ENCODE results near the gene MXI1.
A peak's percentile ranks its signal among the peaks of the same experiment; 100 is the strongest.

The MXI1 gene

GRCh38 chr10:110215286-110216170 is 8.1 kb downstream of the MXI1 start:
- Histone ChIP-seq H3K9me3 (ENCODE audit: insufficient read depth, low read depth, low read length) (no peaks in the 10 kb centered on the region), H3K4me2 (ENCODE audit: low read depth, low read length, poor library complexity, severe bottlenecking) (peak overlapping the region; percentile 22), H3K36me3 (ENCODE audit: insufficient read depth, low read length) (no peaks in the 10 kb centered on the region), H4K20me1 (ENCODE audit: insufficient read depth, low read length, poor library complexity, severe bottlenecking) (peaks cover 11% of the 10 kb centered on the region), H3K9ac (ENCODE audit: low read depth, low read length, poor library complexity, severe bottlenecking) (no peak overlapping the region), H3K4me1 (ENCODE audit: insufficient read depth, low read length, poor library complexity, severe bottlenecking) (peaks cover 47% of the 10 kb centered on the region), H2AFZ (ENCODE audit: low read length) (no peak overlapping the region), H3K27me3 (ENCODE audit: insufficient read depth, low read length, poor library complexity, severe bottlenecking) (no peaks in the 10 kb centered on the region), H3K4me3 (ENCODE audit: low read length, poor library complexity, severe bottlenecking) (no peak overlapping the region), H3F3A (ENCODE audit: low read depth) (0 out of 2 replicates have a peak, but pooled peaks cover 3% of the 10 kb centered on the region), H3K9me2 (replicated peaks; ENCODE audit: low read depth, low read length) (no peaks in the 10 kb centered on the region), H3K79me2 (ENCODE audit: insufficient read depth, low read length) (peaks cover 24% of the 10 kb centered on the region; the same call in 1 of the 2 replicates)
- TF ChIP-seq EZH2phosphoT487 (IDR thresholded peaks at IDR 0.05; ENCODE audit: borderline replicate concordance): no peak

DNA sequence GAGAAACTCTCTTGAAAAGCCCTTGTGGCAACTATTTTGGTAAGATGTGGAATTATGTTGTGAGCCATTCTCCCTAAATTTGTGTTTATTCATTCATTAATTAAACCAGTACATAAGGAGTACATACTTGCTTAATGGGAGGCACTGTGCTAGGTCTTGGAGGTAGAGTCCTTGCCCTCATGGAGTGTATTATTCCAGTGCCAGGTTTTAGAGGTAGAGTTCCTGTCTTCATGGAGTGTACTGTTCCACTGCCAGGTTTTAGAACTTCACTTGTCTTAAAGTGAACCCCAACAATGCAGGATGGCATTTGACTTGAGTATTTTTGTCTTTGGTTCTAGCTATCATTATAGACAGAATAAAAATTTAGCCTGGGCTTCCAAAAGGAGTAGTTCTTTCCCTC is 8.8 kb downstream of the MXI1 start:
- Histone ChIP-seq H3K27me3 (ENCODE audit: insufficient read depth, low read length, poor library complexity, severe bottlenecking) (no peaks in the 10 kb centered on the region), H3K9ac (ENCODE audit: low read depth, low read length, poor library complexity, severe bottlenecking) (no peak overlapping the region), H4K20me1 (ENCODE audit: insufficient read depth, low read length, poor library complexity, severe bottlenecking) (peaks cover 11% of the 10 kb centered on the region), H3K9me3 (ENCODE audit: insufficient read depth, low read depth, low read length) (no peaks in the 10 kb centered on the region), H3K4me1 (ENCODE audit: insufficient read depth, low read length, poor library complexity, severe bottlenecking) (peaks cover 54% of the 10 kb centered on the region), H3K4me3 (ENCODE audit: low read length, poor library complexity, severe bottlenecking) (no peak overlapping the region), H3K4me2 (ENCODE audit: low read depth, low read length, poor library complexity, severe bottlenecking) (peak overlapping the region; percentile 22), H3K9me2 (replicated peaks; ENCODE audit: low read depth, low read length) (no peaks in the 10 kb centered on the region), H3F3A (ENCODE audit: low read depth) (0 out of 2 replicates have a peak, but pooled peaks cover 3% of the 10 kb centered on the region), H3K79me2 (ENCODE audit: insufficient read depth, low read length) (peaks cover 24% of the 10 kb centered on the region; the same call in 1 of the 2 replicates), H3K36me3 (ENCODE audit: insufficient read depth, low read length) (no peaks in the 10 kb centered on the region), H2AFZ (ENCODE audit: low read length) (no peak overlapping the region)
- TF ChIP-seq EZH2phosphoT487 (IDR thresholded peaks at IDR 0.05; ENCODE audit: borderline replicate concordance) (no peak), CTCF (conservative IDR thresholded peaks at IDR 0.05; ENCODE audit: low read length) (no peak)

GRCh38 chr10:110216942-110217661 is 9.7 kb downstream of the MXI1 start:
- Histone ChIP-seq H3K27me3 (ENCODE audit: insufficient read depth, low read length, poor library complexity, severe bottlenecking) (no peaks in the 10 kb centered on the region), H3K4me2 (ENCODE audit: low read depth, low read length, poor library complexity, severe bottlenecking) (no peak overlapping the region), H3K36me3 (ENCODE audit: insufficient read depth, low read length) (no peaks in the 10 kb centered on the region), H3F3A (ENCODE audit: low read depth) (0 out of 2 replicates have a peak, but pooled peaks cover 3% of the 10 kb centered on the region), H3K9me2 (replicated peaks; ENCODE audit: low read depth, low read length) (no peaks in the 10 kb centered on the region), H3K9ac (ENCODE audit: low read depth, low read length, poor library complexity, severe bottlenecking) (no peak overlapping the region), H4K20me1 (ENCODE audit: insufficient read depth, low read length, poor library complexity, severe bottlenecking) (peaks cover 11% of the 10 kb centered on the region), H3K4me1 (ENCODE audit: insufficient read depth, low read length, poor library complexity, severe bottlenecking) (peaks cover 56% of the 10 kb centered on the region), H2AFZ (ENCODE audit: low read length) (no peak overlapping the region), H3K9me3 (ENCODE audit: insufficient read depth, low read depth, low read length) (no peaks in the 10 kb centered on the region), H3K4me3 (ENCODE audit: low read length, poor library complexity, severe bottlenecking) (no peak overlapping the region), H3K79me2 (ENCODE audit: insufficient read depth, low read length) (peaks cover 19% of the 10 kb centered on the region; the same call in 1 of the 2 replicates)
- TF ChIP-seq CTCF (conservative IDR thresholded peaks at IDR 0.05; ENCODE audit: low read length) (no peak), EZH2phosphoT487 (IDR thresholded peaks at IDR 0.05; ENCODE audit: borderline replicate concordance) (no peak)

Measured in Loucy (cell line).